ENCODE data around the gene CIART. TPM values are rescaled to one million over a fixed set of nuclear protein-coding genes. Genes with fewer than 3 reads are reported as not detected.
"Not testable (repeated sequence)": the region's sequence is repeated elsewhere in the genome, so short reads cannot be mapped to it uniquely, and the experiment has no call there.

Gene CIART
- total RNA-seq, 1 donor from 2014 or later: 5.1 TPM

- Mint-ChIP-seq H3K4me3 (no peak overlapping the region), H3K27me3 (no peaks in the 10 kb centered on the region), H3K4me1 (ENCODE audit: unreplicated experiment) (no peaks in the 10 kb centered on the region), H3K9me3 (no peaks in the 10 kb centered on the region), H3K36me3 (peaks cover 21% of the 10 kb centered on the region), H3K27ac (no peak overlapping the region)
- DNase-seq (ENCODE audit: extremely low spot score, unreplicated experiment): no peak
- no peak for TF ChIP-seq CTCF (conservative IDR thresholded peaks at IDR 0.05)
These were observed 20.5 kb downstream of the CIART start for GRCh38 chr1:150302902-150303301.

DNA sequence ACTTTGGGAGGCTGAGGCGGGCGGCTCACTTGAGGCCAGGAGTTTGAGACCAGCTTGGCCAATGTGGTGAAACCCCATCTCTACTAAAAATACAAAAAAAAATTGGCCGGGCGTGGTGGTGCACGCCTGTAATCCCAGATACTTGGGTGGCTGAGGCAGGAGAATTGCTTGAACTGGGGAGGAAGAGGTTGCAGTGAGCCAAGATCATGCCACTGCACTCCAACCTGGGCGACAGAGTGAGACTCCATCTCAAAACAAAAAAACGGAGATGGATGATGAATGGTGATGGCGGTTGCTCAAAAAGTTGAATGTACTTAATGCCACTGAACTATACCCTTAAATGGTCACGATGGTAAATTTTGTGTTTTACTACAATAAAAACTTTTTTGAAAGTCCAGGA is 26.2 kb downstream of the CIART start:
- H3K27ac Mint-ChIP-seq; H3K4me1 Mint-ChIP-seq (ENCODE audit: unreplicated experiment); DNase-seq (ENCODE audit: extremely low spot score, unreplicated experiment); H3K27me3 Mint-ChIP-seq; H3K9me3 Mint-ChIP-seq; H3K4me3 Mint-ChIP-seq: not testable (repeated sequence)
- H3K36me3 Mint-ChIP-seq: peaks cover 11% of the 10 kb centered on the region

DNA sequence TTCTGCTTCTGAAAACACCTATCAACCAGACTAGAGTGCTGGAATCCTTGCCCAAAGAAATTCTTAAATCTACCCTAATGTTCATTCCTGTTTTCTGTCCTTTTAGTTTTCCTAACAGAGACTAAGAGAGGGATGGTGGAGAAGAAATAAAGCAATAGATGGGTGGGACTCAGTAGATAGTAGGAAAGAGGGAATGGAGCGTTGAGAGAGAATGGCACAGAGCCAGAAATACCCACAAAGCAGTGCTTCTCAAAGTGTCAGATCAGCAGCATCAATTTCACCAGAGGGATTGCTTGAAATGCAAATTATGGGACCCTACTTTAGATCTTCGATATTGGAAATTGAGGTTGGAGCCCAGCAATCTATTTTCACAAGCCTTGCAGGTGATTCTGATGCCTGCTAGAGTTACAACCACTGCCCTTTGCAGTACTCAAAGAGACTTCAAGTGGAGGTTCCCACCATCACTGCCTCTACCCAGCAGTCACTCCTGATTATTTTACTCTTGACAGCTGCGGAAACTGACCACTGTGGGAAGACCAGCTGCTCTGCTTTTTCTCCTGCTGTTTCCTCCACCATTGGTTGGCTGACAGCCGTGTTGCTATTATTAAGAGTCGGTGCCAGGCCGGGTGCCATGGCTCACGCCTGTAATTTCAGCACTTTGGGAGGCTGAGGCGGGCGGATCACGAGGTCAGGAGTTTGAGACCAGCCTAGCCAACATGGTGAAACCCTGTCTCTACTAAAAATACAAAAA is 27.6 kb downstream of the CIART start:
- no peak for DNase-seq (ENCODE audit: extremely low spot score, unreplicated experiment)
- no peaks in the 10 kb centered on the region for H3K27me3 Mint-ChIP-seq
- H3K27ac Mint-ChIP-seq: no peak overlapping the region
- H3K9me3 Mint-ChIP-seq: no peaks in the 10 kb centered on the region
- H3K4me3 Mint-ChIP-seq: no peak overlapping the region
- no peak for TF ChIP-seq CTCF (conservative IDR thresholded peaks at IDR 0.05)
- H3K4me1 Mint-ChIP-seq (ENCODE audit: unreplicated experiment): no peaks in the 10 kb centered on the region
- peaks cover 11% of the 10 kb centered on the region for H3K36me3 Mint-ChIP-seq

- no peak for TF ChIP-seq CTCF (conservative IDR thresholded peaks at IDR 0.05)
- H3K4me1 Mint-ChIP-seq (ENCODE audit: unreplicated experiment): no peaks in the 10 kb centered on the region
- H3K36me3 Mint-ChIP-seq: peaks cover 7% of the 10 kb centered on the region
- DNase-seq (ENCODE audit: extremely low spot score, unreplicated experiment): no peak
- H3K27ac Mint-ChIP-seq: no peak overlapping the region
- no peaks in the 10 kb centered on the region for H3K9me3 Mint-ChIP-seq
- no peaks in the 10 kb centered on the region for H3K27me3 Mint-ChIP-seq
- no peak overlapping the region for H3K4me3 Mint-ChIP-seq
These were observed 29.4 kb downstream of the CIART start for GRCh38 chr1:150311762-150312161.

GRCh38 chr1:150314691-150315090 is 32.3 kb downstream of the CIART start:
- not testable (repeated sequence) for DNase-seq (ENCODE audit: extremely low spot score, unreplicated experiment); H3K27ac Mint-ChIP-seq; H3K36me3 Mint-ChIP-seq; H3K4me3 Mint-ChIP-seq; H3K4me1 Mint-ChIP-seq (ENCODE audit: unreplicated experiment); H3K27me3 Mint-ChIP-seq; H3K9me3 Mint-ChIP-seq

- Mint-ChIP-seq H3K27me3 (no peaks in the 10 kb centered on the region), H3K9me3 (no peaks in the 10 kb centered on the region), H3K4me1 (ENCODE audit: unreplicated experiment) (peaks cover 11% of the 10 kb centered on the region), H3K4me3 (peak overlapping the region; percentile 100), H3K27ac (peak overlapping the region; percentile 99), H3K36me3 (peaks cover 8% of the 10 kb centered on the region)
- no peak for DNase-seq (ENCODE audit: extremely low spot score, unreplicated experiment)
- TF ChIP-seq CTCF (conservative IDR thresholded peaks at IDR 0.05): no peak
These were observed 38.3 kb downstream of the CIART start for GRCh38 chr1:150320667-150320978.

- Mint-ChIP-seq H3K9me3 (no peaks in the 10 kb centered on the region), H3K4me1 (ENCODE audit: unreplicated experiment) (peaks cover 11% of the 10 kb centered on the region), H3K27me3 (no peaks in the 10 kb centered on the region), H3K27ac (peak overlapping the region; percentile 99), H3K36me3 (peaks cover 10% of the 10 kb centered on the region), H3K4me3 (peak overlapping the region; percentile 100)
- no peak for TF ChIP-seq CTCF (conservative IDR thresholded peaks at IDR 0.05)
- DNase-seq (ENCODE audit: extremely low spot score, unreplicated experiment): no peak
These were observed 39.4 kb downstream of the CIART start for GRCh38 chr1:150321826-150322166.

All from type B pancreatic cell (in vitro differentiated cells).